Stimulated activated CD4-positive, alpha-beta T cell treated with anti-CD3 and anti-CD28 coated beads, Interleukin-12 subunit alpha, Interleukin-12 subunit beta, amount 100 ng/mL, for 24 hours (primary cell): Measurements from ENCODE around the gene MGAT1.
"Not testable (repeated sequence)": the region's sequence is repeated elsewhere in the genome, so short reads cannot be mapped to it uniquely, and the experiment has no call there.

ENCODE experiments used
- DNase-seq, 2 experiments: peaks; one replicate each; pipeline ENCODE4 v3.0.0-alpha.2; 2020; ENCODE audit warnings: low read depth in 2 of 2

MGAT1 gene

DNA sequence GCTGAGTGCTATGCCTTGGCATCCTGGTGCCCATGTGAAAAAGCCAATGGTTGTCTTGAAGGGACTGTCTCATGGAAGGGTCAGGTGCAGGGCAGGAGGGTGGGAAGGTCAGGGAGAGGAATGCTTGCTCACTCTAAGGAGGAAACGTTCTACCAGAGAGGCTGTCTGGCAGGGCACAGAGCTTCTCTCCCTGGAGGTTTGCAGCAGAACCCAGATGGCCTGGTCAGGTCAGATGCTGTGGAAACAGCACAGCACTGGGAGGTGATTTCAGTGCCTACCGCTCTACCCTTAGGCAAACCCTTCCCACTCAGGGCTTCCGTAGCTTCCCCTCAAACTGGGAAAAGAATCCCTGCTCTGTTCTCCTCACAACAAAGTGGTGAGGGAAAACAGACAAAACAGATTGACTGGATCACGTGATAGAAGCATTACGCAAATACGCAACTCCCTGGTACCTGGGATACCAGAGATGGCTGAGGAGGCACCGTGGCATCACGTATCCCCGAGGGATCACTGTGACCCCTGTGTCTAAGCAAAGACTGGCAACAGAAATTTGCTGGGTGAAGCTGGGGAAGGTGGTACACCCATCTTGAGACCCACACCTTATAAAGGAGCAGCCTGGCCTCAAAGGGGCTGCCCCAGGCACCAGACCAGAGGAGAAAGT is 3.9 kb upstream of the MGAT1 start:
- DNase-seq = no peak

GRCh38 chr5:180804129-180804618 is 1.6 kb upstream of the MGAT1 start:
- no peak for DNase-seq

DNA sequence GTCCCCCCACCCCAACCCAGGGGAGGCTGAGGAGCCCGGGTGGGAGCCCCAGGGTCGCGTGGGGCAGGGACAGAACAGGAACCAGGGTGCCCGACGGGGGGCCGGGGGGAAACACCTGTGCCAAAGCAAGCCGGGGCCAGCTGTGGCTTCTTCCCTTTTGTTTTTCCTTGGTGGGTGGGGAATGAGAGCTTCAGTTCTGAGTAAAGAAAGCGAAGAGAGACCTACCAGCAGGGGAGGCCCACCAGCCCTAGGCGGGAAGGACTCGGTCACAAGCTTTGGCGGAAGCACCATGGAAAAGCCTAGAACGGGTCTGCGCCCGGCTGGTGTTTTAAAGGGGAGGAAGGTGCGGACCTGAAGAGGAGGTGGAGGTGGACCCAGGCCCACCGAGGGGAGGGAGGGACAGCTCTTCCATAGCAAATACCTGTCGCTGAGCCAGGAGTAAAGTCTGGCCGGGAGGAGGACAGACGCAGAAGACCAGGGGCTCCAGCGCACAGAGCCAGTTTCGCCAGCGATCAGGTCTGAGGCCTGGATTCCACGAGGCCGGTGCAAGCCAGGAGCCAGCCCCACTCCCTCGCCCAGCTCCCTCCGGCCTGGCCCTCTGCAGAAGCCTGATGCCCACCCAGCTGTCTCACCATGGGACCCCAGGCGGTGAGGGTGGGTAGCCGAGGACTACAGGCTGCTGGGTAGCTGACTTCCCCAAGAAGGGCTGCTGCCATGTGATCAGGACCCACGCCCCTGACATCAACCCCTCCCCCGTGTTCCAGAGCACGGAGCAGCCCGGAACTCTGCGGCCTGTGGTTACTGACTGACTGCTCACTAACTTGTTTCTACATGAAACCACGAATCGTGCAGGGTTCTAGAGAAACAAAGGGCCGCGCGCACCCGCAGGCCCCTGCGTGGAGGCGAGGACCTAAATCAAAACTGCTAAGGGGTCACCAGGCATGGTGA is 849 bp upstream of the MGAT1 start:
- DNase-seq = peak; percentile 74 to 82

- DNase-seq = no peak
Measured at GRCh38 chr5:180801596-180802324, 846 bp downstream of the MGAT1 start.

DNA sequence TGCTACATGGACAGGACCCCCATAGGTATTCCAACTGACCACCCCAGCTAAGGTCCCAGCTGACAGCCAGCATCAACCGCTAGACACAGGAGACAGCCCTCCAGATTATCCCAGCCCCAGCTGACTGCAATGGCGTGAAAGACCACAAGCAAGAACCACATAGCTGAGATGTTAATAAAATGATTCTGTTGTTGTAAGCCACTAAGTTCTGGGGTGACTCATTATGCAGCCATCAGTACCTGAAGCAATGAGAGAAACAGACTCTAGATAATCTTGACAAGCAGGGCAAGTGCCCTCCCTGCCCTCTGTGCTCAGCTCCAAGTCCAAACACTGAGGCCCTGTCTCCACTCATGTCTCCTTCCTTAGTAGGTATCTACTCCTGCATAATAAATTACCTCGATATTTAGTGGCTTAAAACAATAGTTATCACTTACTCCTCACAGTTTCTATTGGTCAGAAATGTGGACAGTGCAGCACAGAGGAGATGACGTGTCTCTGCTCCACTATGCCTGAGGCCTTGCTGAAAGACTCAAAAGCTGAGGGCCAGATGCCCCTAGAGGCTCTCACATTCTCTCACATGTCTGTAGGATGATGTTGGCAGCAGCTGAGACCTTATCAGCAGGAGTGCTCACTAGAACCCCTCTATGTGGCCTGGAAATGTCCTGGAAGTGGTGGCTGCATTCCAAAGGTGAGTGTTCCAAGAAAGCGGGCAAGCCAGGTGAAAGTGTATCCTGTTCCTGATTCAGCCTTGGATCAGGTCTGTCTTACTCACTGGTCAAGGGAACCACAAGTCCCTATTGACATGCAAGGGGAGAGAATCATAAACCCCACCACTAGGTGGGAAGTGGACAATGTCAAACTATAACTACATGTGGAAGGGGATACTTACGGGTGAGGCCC is 2.5 kb downstream of the MGAT1 start:
- no peak for DNase-seq

DNA sequence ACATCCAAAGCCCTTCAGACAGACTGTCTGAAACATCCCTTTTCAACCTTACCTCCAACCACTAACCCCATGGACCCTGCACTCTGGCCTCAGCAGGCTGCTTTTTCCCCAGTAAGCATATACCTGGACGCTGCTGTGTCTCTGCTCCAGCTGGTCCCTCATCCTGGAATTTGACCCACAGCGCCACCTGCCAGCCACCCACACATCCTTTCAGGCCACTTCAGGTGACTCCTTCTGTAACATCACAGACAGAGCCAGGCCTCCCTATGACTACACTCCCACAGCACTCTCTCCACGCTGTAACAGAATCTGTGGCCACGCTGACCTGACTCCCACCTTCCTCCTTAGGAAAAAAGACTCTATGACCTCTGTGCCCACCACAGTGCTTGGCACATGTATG is 3.4 kb downstream of the MGAT1 start:
- DNase-seq = no peak

- DNase-seq = no peak
Measured at GRCh38 chr5:180798193-180798592, 4.4 kb downstream of the MGAT1 start.

- DNase-seq = no peak
Measured at GRCh38 chr5:180797256-180798192, 5.1 kb downstream of the MGAT1 start.

DNA sequence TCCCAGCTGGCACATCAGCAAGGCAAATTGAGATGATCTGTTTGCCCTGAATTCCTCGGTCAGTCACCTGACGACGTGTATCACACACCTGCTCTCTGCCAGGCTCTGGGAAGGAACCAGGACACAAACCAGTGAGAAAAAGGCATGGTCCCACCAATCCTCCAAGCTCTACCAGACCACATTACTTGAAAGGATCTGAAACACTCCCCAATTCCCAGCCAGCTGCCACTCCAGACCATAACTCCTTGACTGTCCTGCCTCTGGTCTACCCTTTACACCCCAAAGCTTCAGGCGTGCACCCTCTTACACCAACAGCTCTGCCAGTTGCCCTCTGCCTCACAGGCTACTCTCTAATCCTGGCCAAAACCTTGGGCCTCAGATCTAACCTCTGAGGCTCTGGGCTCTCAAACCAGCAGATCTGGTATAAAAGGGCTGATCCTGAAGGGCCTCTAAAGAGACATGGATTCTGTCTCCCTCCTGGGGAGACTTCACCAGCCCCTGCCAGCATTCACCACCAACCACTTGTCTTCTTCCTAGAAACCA is 6.8 kb downstream of the MGAT1 start:
- DNase-seq = no peak

DNA sequence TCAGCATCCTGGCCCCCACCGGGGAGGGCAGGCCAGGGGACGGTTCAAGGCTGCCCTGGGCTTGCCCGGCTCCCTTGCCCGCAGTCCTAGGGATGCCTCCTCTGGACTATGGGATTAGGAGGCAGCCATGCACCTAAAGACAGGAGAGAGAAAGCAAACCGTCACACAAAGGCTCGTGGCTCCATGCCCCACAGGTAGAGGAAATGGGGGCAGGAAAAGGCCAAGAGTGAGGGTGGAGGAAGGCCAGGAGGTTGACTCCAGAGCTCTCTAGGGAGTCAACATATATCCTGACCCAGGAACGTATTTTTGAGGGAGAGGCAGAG is 9.7 kb downstream of the MGAT1 start:
- DNase-seq = no peak

- DNase-seq = no peak
Measured at GRCh38 chr5:180792287-180792964, 10.2 kb downstream of the MGAT1 start.

DNA sequence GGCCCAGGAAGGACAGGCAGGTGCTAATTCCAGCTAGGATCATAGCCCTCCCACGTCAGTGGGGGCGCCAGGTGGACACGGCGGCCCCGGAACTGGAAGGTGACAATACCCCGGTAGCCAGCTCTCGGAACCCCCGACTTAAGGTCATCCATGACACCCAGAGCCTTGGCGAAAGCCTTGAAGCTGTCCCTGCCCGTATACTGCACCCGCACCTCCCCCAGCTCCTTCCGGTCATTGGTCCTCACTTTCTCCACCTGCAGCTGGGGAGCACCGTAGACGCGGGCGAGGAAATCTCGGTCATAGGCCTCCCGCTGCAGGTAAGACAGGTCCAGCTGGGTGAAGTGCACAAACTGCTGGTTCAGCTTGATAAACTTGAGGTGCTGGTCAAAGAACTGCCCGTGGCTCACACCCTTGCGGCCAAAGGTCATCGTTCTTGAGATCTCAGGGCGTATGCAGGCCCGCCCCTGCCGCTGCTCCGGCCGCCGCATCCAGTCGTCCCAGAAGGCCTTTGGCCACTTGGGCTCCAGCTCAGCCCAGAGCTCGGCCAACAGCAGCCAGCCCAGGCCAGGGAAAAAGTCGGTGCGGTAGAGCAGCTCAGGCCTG is 10.9 kb downstream of the MGAT1 start:
- DNase-seq = no peak

DNA sequence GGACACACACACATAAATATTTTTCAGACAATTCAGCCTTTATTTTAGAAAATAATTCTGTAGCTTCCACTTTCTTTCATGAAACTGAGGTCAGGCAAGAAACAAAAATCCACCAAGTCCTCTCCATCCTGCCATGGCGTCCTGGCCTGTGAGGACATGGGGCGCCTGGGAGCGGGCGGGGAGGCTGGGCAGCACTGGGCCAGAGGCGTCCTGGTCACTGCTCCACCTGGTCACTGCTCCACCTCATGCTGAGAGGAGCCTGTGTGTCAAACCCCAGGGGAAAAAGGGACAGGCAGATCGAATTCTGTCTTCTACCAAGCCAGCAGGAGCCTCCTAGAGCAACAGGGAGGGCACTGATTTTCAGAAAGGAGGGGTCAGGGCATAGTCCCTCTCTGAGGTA is 12.1 kb downstream of the MGAT1 start:
- DNase-seq = no peak

DNA sequence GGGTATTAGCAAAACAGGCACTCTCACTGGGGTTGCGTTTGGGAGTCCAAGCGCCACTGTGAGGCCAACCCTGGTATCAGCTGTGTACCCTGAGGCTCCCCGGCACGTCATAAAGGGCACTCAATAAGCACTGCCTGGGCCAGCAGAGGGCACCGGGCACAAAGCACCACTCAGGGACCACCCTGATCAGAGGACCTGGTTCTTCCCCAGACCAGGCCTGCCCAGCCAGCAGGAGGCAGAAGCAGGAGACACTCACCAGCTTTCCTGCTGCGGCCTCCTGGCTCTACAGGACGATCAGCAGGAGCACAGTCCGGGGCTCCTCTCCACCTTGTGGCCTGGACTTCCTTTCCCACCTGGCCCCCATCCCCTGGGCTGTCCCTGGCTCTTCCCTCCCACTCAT is 12.6 kb downstream of the MGAT1 start:
- DNase-seq = no peak

DNA sequence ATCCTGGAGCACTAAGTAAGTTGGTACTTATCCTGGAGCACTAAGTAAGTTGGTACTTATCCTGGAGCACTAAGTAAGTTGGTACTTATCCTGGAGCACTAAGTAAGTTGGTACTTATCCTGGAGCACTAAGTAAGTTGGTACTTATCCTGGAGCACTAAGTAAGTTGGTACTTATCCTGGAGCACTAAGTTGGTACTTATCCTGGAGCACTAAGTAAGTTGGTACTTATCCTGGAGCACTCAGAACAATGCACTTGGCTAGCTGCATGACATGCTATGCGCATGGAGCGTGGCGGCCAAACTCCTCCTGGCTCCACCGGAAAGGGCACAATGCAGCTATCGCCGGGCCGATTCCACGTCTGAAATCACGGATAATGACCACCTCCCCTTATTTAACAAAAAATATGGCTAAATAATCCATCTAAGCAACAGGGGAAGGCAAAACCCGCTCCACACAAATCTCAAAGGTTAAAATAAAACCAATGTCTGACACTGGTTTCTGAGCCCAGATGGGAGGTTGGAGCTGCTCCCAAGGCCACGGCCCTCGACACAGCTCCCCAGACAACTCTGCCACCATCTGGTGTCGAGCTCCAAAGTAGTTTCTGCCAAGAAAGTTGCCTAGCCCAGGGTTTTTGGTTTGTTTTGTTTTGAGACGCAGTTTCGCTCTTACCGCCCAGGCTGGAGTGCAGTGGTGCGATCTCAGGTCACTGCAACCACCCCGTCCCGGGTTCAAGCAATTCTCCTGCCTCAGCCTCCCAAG is 13.8 kb downstream of the MGAT1 start:
- not testable (repeated sequence) for DNase-seq

GRCh38 chr5:180787711-180788431 is 14.7 kb downstream of the MGAT1 start:
- no peak for DNase-seq
